GM18870 (cell line): ENCODE data around the gene ZNF646.

ENCODE experiments used
- ATAC-seq: cut with Tn5 transposase; IDR thresholded peaks from one replicate; pipeline ENCODE4 v1.9.1; 2021; ENCODE audit warnings: moderate library complexity; ENCODE audit not compliant: unreplicated experiment

The ZNF646 gene

GRCh38 chr16:31106509-31107464, 32.6 kb downstream of the ZNF646 start:
- no peak for ATAC-seq

GRCh38 chr16:31107465-31107867, 33.2 kb downstream of the ZNF646 start:
- ATAC-seq, result peak; percentile 59

- ATAC-seq, result peak; percentile 49
Observed at GRCh38 chr16:31108035-31108793, 34.0 kb downstream of the ZNF646 start, which contains the start of gene BCKDK. Gene BCKDK (plus strand): TSS chr16:31108386. CDS start chr16:31109224, 838 bp downstream.

- ATAC-seq, result no peak
Observed at GRCh38 chr16:31108794-31109558, 34.8 kb downstream of the ZNF646 start.

- ATAC-seq, result no peak
Observed at GRCh38 chr16:31109622-31110021, 35.4 kb downstream of the ZNF646 start.

DNA sequence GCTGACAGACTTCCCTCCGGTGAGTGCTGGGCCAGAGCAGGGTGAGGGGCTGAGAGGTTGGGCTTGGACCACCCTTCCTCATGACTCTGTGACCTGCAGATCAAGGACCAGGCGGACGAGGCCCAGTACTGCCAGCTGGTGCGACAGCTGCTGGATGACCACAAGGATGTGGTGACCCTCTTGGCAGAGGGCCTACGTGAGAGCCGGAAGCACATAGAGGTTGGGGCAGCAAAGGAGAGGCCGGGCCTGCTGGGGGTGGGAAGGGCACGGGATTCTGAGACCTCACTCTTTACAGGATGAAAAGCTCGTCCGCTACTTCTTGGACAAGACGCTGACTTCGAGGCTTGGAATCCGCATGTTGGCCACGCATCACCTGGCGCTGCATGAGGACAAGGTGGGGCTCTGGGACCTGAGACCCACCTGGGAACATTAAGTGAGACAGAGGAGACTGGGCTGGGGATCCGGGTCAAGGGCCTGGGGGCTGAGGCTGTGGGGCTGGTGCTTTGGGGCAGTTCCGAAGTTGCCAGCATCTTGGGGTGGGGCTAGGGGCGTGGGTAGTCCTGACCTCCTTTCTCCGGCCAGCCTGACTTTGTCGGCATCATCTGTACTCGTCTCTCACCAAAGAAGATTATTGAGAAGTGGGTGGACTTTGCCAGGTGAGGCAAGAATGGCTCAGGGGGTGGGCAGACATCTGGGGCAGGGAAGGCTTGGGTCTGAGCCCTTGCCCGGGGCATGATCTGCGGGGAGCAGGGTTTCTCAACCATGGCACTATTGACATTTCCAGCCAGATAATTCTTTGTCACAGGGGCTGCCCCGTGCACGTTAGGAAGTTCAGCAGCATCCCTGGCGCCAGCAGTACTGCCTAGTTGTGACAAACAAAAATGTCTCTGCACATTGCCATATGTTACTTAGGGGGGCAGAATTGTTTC, 36.1 kb downstream of the ZNF646 start:
- no peak for ATAC-seq

GRCh38 chr16:31111881-31112466, 37.8 kb downstream of the ZNF646 start:
- ATAC-seq, result no peak

- no peak for ATAC-seq
Observed at GRCh38 chr16:31112711-31113110, 38.5 kb downstream of the ZNF646 start.

GRCh38 chr16:31113121-31114120, 39.2 kb downstream of the ZNF646 start:
- ATAC-seq, result no peak

GRCh38 chr16:31114468-31114867, 40.2 kb downstream of the ZNF646 start:
- no peak for ATAC-seq

- ATAC-seq, result peak; percentile 84
Observed at GRCh38 chr16:31117384-31118222, 43.4 kb downstream of the ZNF646 start, which contains the start of gene KAT8. Gene KAT8 (plus strand): TSS chr16:31117664. CDS start chr16:31117682, 18 bp downstream.

GRCh38 chr16:31118223-31119155, 44.3 kb downstream of the ZNF646 start:
- ATAC-seq, result no peak

- no peak for ATAC-seq
Observed at GRCh38 chr16:31120129-31120528, 45.9 kb downstream of the ZNF646 start.

DNA sequence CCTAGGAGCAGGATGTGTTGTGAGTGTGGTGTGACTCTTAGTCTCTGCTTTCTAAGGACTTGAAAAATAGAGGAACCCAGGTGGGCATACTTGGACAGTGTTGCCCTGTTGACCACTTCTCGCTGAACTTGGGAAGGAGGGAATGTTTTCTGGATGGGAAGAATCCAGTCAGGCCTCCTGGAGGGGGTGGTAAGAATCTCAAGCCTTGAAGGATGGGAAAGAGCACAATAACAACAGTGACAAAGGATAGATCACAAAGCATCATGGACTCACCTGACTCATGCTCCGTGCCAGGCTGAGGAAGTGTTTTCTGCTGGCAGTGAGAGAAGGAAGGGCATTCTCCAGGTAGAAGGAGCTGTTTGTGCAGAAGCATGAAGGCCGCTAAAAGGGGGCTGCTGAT, 51.6 kb downstream of the ZNF646 start:
- ATAC-seq, result no peak

DNA sequence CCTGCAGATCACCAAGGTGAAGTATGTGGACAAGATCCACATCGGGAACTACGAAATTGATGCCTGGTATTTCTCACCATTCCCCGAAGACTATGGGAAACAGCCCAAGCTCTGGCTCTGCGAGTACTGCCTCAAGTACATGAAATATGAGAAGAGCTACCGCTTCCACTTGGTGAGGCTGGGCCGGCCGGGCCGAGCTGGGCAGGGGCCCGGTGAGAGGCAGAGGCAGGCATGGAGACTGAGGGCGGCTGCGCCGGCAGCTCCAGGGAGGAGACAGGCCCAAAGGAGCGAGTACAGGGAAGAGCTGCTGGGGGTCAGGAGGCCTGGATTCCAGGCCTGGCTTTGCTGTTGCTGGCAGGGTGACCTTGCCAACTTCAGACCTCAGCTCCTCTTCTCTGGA, 53.0 kb downstream of the ZNF646 start:
- ATAC-seq, result no peak
